SK-N-SH (cell line): ENCODE measurements around the gene DDX41. TPM values are rescaled to one million over a fixed set of nuclear protein-coding genes. Genes with fewer than 3 reads are reported as not detected.

Source experiments
- CTCF ChIA-PET: fragments of 300-600, 350-600 bp; formaldehyde crosslinking; extraction: SDS; loops from one replicate; lab custom pipeline; 2021; lab: Yijun Ruan, JAX
- POLR2A ChIA-PET: fragments of 350-600 bp; sonication (Branson Sonifier 250); formaldehyde crosslinking; extraction: SDS; loops from one replicate; lab custom pipeline; 2020; ENCODE audit warnings: antibody characterized with exemption, inconsistent platforms; lab: Yijun Ruan, JAX
- DNase-seq: peaks from one replicate; pipeline ENCODE4 v3.0.0; 2012
- H2AFZ ChIP-seq: fragments of 200-600 bp; sonication (generic); 2 replicates; pipeline ENCODE4 v1.8.1; 2016; ENCODE audit warnings: antibody characterized with exemption, mild to moderate bottlenecking, low read depth
- H3F3A ChIP-seq: fragments of 200-600 bp; sonication (generic); replicated peaks from 2 replicates; pipeline ENCODE3; 2016; ENCODE audit warnings: antibody characterized with exemption, mild to moderate bottlenecking; ENCODE audit not compliant: insufficient read depth
- H3K27ac ChIP-seq, 2 experiments: fragments of 200-500 bp in 1 of 2; fragments of 200-600 bp in 1 of 2; sonication (Bioruptor generic) in 1 of 2; sonication (generic), shearing (Covaris generic) in 1 of 2; 2 replicates each; pipeline versions ENCODE4 v1.5.1 to v1.6.1; 2014 to 2016; ENCODE audit warnings: low read depth in 2 of 2, inconsistent platforms in 1 of 2, low read length in 1 of 2, mild to moderate bottlenecking in 1 of 2, mixed read lengths in 1 of 2
- H3K27me3 ChIP-seq: fragments of 200-600 bp; sonication (generic), shearing (Covaris generic); 2 replicates; pipeline ENCODE4 v1.6.1; 2016; ENCODE audit warnings: mixed run types; ENCODE audit not compliant: insufficient read depth
- H3K36me3 ChIP-seq, 2 experiments: fragments of 200-500 bp in 1 of 2; fragments of 200-600 bp in 1 of 2; sonication (Bioruptor generic) in 1 of 2; sonication (generic) in 1 of 2; replicated peaks in 1 of 2; 2 replicates each; pipeline versions ENCODE3 to v1.5.1; 2014 to 2016; ENCODE audit warnings: low read length in 1 of 2, mild to moderate bottlenecking in 1 of 2; ENCODE audit not compliant: insufficient read depth in 2 of 2, control insufficient read depth in 1 of 2
- H3K4me1 ChIP-seq, 2 experiments: fragments of 200-500 bp in 1 of 2; fragments of 200-600 bp in 1 of 2; sonication (Bioruptor generic) in 1 of 2; sonication (generic), shearing (Covaris generic) in 1 of 2; 2 replicates each; pipeline versions ENCODE4 v1.5.1 to v1.6.1; 2014 to 2016; ENCODE audit warnings: low read depth in 1 of 2, low read length in 1 of 2, mixed run types in 1 of 2; ENCODE audit not compliant: insufficient read depth in 2 of 2, control insufficient read depth in 1 of 2
- H3K4me2 ChIP-seq: fragments of 200-600 bp; sonication (generic), shearing (Covaris generic); 2 replicates; pipeline ENCODE4 v1.6.1; 2017; ENCODE audit warnings: mixed run types
- H3K4me3 ChIP-seq, 2 experiments: fragments of 200-500 bp in 1 of 2; fragments of 200-600 bp in 1 of 2; sonication (Bioruptor generic) in 1 of 2; sonication (generic), shearing (Covaris generic) in 1 of 2; 2 replicates each; pipeline versions ENCODE4 v1.5.1 to v1.8.1; 2014 to 2016; ENCODE audit warnings: low read depth in 2 of 2, inconsistent platforms in 1 of 2, low read length in 1 of 2, mild to moderate bottlenecking in 1 of 2, mixed read lengths in 1 of 2, moderate library complexity in 1 of 2
- H3K79me2 ChIP-seq: fragments of 200-600 bp; sonication (generic); 2 replicates; pipeline ENCODE4 v1.8.1; 2017; ENCODE audit warnings: mild to moderate bottlenecking; ENCODE audit not compliant: insufficient read depth
- H3K9ac ChIP-seq: fragments of 200-600 bp; sonication (generic); 2 replicates; pipeline ENCODE4 v1.6.1; 2017; ENCODE audit warnings: mixed run types
- H3K9me2 ChIP-seq: fragments of 200-600 bp; sonication (generic); 2 replicates; pipeline ENCODE4 v1.6.1; 2017; ENCODE audit warnings: mixed run types
- H3K9me3 ChIP-seq: fragments of 200-600 bp; sonication (generic); 2 replicates; pipeline ENCODE4 v1.6.1; 2017; ENCODE audit warnings: mixed run types, mild to moderate bottlenecking, moderate library complexity
- H4K20me1 ChIP-seq: fragments of 200-600 bp; sonication (generic); 2 replicates; pipeline ENCODE4 v1.6.1; 2017; ENCODE audit warnings: mild to moderate bottlenecking, mixed run types; ENCODE audit not compliant: insufficient read depth
- CTCF ChIP-seq: fragments of 200-600 bp; sonication (generic); IDR thresholded peaks from 2 replicates; pipeline ENCODE4 v1.6.1; 2017; ENCODE audit warnings: antibody characterized with exemption, mild to moderate bottlenecking, moderate library complexity
- FOXJ3 ChIP-seq: sonication (generic); formaldehyde crosslinking; IDR thresholded peaks from 2 replicates; pipeline ENCODE4 v1.5.1; 2020; ENCODE audit warnings: mild to moderate bottlenecking, missing genetic modification reagents
- FOXM1 ChIP-seq: IDR thresholded peaks from 2 replicates; pipeline ENCODE4 v1.4.0; 2012; ENCODE audit warnings: low read depth, mild to moderate bottlenecking
- GATA2 ChIP-seq: sonication (generic); formaldehyde crosslinking; IDR thresholded peaks from 2 replicates; pipeline ENCODE4 v1.5.0; 2020; ENCODE audit warnings: mild to moderate bottlenecking, missing genetic modification reagents
- MAX ChIP-seq: IDR thresholded peaks from 2 replicates; pipeline ENCODE4 v1.4.0; 2012; ENCODE audit warnings: low read depth
- MEF2A ChIP-seq: IDR thresholded peaks from 2 replicates; pipeline ENCODE4 v1.4.0; 2012; ENCODE audit warnings: low read depth, borderline replicate concordance
- MXI1 ChIP-seq: IDR thresholded peaks from 2 replicates; pipeline ENCODE4 v1.6.1; 2012; ENCODE audit warnings: mild to moderate bottlenecking, low read depth, low read length, improper control_type of control experiment
- NRF1 ChIP-seq: IDR thresholded peaks from 2 replicates; pipeline ENCODE4 v1.6.1; 2012; ENCODE audit warnings: low read depth, mild to moderate bottlenecking, low read length
- RAD21 ChIP-seq: IDR thresholded peaks from 2 replicates; pipeline ENCODE4 v1.6.1; 2012; ENCODE audit warnings: mild to moderate bottlenecking, low read length
- RCOR1 ChIP-seq: fragments of 150-350 bp; IDR thresholded peaks from 2 replicates; pipeline ENCODE4 v1.6.1; 2017; ENCODE audit warnings: antibody characterized with exemption, low read length
- SIN3A ChIP-seq: IDR thresholded peaks from 2 replicates; pipeline ENCODE4 v1.6.1; 2012; ENCODE audit warnings: low read depth, mild to moderate bottlenecking, low read length, moderate library complexity, borderline replicate concordance
- TEAD4 ChIP-seq: IDR thresholded peaks from 2 replicates; pipeline ENCODE4 v1.4.0; 2012; ENCODE audit warnings: mild to moderate bottlenecking, borderline replicate concordance; ENCODE audit not compliant: insufficient read depth
- USF2 ChIP-seq: fragments of 150-350 bp; IDR thresholded peaks from 2 replicates; pipeline ENCODE4 v1.6.1; 2017; ENCODE audit warnings: antibody characterized with exemption, low read length, low read depth, borderline replicate concordance
- YY1 ChIP-seq: IDR thresholded peaks from 2 replicates; pipeline ENCODE4 v1.4.0; 2012; ENCODE audit warnings: low read depth, mild to moderate bottlenecking
- WGBS: methylation state at CpG from one replicate; pipeline ENCODE4 v1.1.6; 2017; ENCODE audit warnings: low lambda C conversion rate; 5-methylcytosine and 5-hydroxymethylcytosine counted together
- polyA plus RNA-seq, 3 experiments: library from polyadenylated mRNA; depleted of rRNA; stranded (reverse); fragments of >200 nt; gene quantifications; 2 replicates each; pipeline ENCODE4 v1.2.3, GENCODE V29; 2012
- TF ChIP-seq, protein P1 (sequence below): fragments of 150-350 bp; IDR thresholded peaks from 2 replicates; pipeline ENCODE4 v1.6.1; 2016; ENCODE audit warnings: mild to moderate bottlenecking, low read depth, low read length
- TF ChIP-seq, protein P2 (sequence below): IDR thresholded peaks from 2 replicates; pipeline ENCODE4 v1.6.1; 2012; ENCODE audit warnings: mild to moderate bottlenecking, low read depth, low read length, moderate library complexity

Gene DDX41
- polyA plus RNA-seq, 1 of the 3 experiments (the other 2 are of a cell fraction): 176 TPM

GRCh38 chr5:177483994-177484901, 32.5 kb downstream of the DDX41 start (continued):
- TF ChIP-seq USF2 (no peak), RAD21 (no peak)

DNA sequence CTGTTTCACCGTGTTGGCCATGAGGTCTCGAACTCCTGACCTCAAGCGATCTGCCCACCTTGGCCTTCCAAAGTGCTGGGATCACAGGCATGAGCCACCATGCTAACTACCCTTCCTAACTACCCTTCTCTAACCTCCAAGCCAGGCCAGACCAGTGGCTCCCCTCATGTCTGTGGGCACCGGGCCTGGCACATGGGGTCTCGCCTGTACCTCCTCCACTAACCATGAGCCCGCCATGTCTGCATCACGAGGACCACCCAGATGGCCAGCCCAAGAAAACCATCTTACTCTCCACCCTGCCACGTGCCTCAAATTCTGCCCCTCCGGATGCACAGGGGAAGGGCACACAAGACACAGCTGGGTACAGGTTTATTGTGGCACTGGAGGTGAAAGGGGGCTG, 33.7 kb downstream of the DDX41 start:
- ChIA-PET CTCF (interaction anchor here (1.5 to 20.3 kb wide), 4 partner anchors 12 to 92 kb away, joined by 3 to 201 read pairs (median 6); partner anchors contain the start of gene PDLIM7), POLR2A (interaction anchor here (0.7 kb wide), 1 partner anchor 9 kb away, joined by 3 read pairs; no protein-coding TSS in a partner anchor)
- peak overlapping the region in 1 of 2 experiments; percentile 7; a peak in 1 of 4 replicates for H3K27ac ChIP-seq
- no peaks in the 10 kb centered on the region for H3K9me2 ChIP-seq
- peaks cover 79% of the 10 kb centered on the region for H3F3A ChIP-seq
- H3K36me3 ChIP-seq: peaks cover 33 to 35% of the 10 kb centered on the region in 2 experiments
- TF ChIP-seq, protein P1, sequence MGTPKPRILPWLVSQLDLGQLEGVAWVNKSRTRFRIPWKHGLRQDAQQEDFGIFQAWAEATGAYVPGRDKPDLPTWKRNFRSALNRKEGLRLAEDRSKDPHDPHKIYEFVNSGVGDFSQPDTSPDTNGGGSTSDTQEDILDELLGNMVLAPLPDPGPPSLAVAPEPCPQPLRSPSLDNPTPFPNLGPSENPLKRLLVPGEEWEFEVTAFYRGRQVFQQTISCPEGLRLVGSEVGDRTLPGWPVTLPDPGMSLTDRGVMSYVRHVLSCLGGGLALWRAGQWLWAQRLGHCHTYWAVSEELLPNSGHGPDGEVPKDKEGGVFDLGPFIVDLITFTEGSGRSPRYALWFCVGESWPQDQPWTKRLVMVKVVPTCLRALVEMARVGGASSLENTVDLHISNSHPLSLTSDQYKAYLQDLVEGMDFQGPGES: no peak
- TF ChIP-seq SIN3A: no peak
- TF ChIP-seq RCOR1: no peak
- TF ChIP-seq, protein P2, sequence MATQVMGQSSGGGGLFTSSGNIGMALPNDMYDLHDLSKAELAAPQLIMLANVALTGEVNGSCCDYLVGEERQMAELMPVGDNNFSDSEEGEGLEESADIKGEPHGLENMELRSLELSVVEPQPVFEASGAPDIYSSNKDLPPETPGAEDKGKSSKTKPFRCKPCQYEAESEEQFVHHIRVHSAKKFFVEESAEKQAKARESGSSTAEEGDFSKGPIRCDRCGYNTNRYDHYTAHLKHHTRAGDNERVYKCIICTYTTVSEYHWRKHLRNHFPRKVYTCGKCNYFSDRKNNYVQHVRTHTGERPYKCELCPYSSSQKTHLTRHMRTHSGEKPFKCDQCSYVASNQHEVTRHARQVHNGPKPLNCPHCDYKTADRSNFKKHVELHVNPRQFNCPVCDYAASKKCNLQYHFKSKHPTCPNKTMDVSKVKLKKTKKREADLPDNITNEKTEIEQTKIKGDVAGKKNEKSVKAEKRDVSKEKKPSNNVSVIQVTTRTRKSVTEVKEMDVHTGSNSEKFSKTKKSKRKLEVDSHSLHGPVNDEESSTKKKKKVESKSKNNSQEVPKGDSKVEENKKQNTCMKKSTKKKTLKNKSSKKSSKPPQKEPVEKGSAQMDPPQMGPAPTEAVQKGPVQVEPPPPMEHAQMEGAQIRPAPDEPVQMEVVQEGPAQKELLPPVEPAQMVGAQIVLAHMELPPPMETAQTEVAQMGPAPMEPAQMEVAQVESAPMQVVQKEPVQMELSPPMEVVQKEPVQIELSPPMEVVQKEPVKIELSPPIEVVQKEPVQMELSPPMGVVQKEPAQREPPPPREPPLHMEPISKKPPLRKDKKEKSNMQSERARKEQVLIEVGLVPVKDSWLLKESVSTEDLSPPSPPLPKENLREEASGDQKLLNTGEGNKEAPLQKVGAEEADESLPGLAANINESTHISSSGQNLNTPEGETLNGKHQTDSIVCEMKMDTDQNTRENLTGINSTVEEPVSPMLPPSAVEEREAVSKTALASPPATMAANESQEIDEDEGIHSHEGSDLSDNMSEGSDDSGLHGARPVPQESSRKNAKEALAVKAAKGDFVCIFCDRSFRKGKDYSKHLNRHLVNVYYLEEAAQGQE: no peak
- TF ChIP-seq CTCF: no peak
- TF ChIP-seq YY1: no peak
- no peak for TF ChIP-seq TEAD4
- TF ChIP-seq FOXM1: no peak
- TF ChIP-seq FOXJ3 (CRISPR knock-in tag): no peak
- TF ChIP-seq MAX: no peak
- TF ChIP-seq NRF1: no peak
- no peak for TF ChIP-seq MEF2A
- no peak for TF ChIP-seq MXI1
- TF ChIP-seq USF2: no peak
- TF ChIP-seq GATA2 (CRISPR knock-in tag): no peak
- TF ChIP-seq RAD21: no peak
- no peak for DNase-seq
- H3K4me1 ChIP-seq: peaks cover 6 to 62% of the 10 kb centered on the region in 2 experiments; a peak in 3 of 4 replicates
- H4K20me1 ChIP-seq: peaks cover 35% of the 10 kb centered on the region
- no peak overlapping the region for H3K4me2 ChIP-seq
- no peak overlapping the region for H2AFZ ChIP-seq
- H3K9ac ChIP-seq: no peak overlapping the region
- H3K27me3 ChIP-seq: no peaks in the 10 kb centered on the region
- H3K4me3 ChIP-seq: no peak overlapping the region
- no peaks in the 10 kb centered on the region for H3K9me3 ChIP-seq
- 96% methylated on average over 9 of the region's 9 CpGs for WGBS
- peaks cover 3% of the 10 kb centered on the region; the same call in 1 of the 2 replicates for H3K79me2 ChIP-seq
